GM21526 (cell line): Measurements from ENCODE around the gene MYADML2.

Experiments
- ATAC-seq: cut with Tn5 transposase; IDR thresholded peaks from one replicate; pipeline ENCODE4 v1.9.1; 2021; ENCODE audit warnings: moderate library complexity; ENCODE audit not compliant: unreplicated experiment, low FRiP score

Gene MYADML2

GRCh38 chr17:81941484-81942166 lies 5.4 kb downstream of the MYADML2 start:
- ATAC-seq, result no peak

GRCh38 chr17:81940538-81941483 lies 6.2 kb downstream of the MYADML2 start:
- no peak for ATAC-seq

GRCh38 chr17:81939881-81940385 lies 7.1 kb downstream of the MYADML2 start:
- ATAC-seq, result no peak

GRCh38 chr17:81939218-81939617 lies 7.8 kb downstream of the MYADML2 start:
- no peak for ATAC-seq

GRCh38 chr17:81935709-81936084 lies 11.3 kb downstream of the MYADML2 start:
- no peak for ATAC-seq

GRCh38 chr17:81934850-81935708 lies 12.0 kb downstream of the MYADML2 start:
- no peak for ATAC-seq

- no peak for ATAC-seq
Measured at GRCh38 chr17:81934098-81934757, 12.8 kb downstream of the MYADML2 start.

GRCh38 chr17:81933178-81933699 lies 13.8 kb downstream of the MYADML2 start:
- no peak for ATAC-seq

- no peak for ATAC-seq
Measured at GRCh38 chr17:81932333-81932983, 14.6 kb downstream of the MYADML2 start.

GRCh38 chr17:81931557-81932332 lies 15.3 kb downstream of the MYADML2 start:
- ATAC-seq, result no peak

GRCh38 chr17:81931189-81931556 lies 15.9 kb downstream of the MYADML2 start:
- ATAC-seq, result no peak

GRCh38 chr17:81930142-81931125 lies 16.6 kb downstream of the MYADML2 start:
- ATAC-seq, result no peak

GRCh38 chr17:81929253-81930141 lies 17.5 kb downstream of the MYADML2 start:
- ATAC-seq, result no peak

- no peak for ATAC-seq
Measured at GRCh38 chr17:81928544-81929252, 18.3 kb downstream of the MYADML2 start.

GRCh38 chr17:81927653-81928543 lies 19.1 kb downstream of the MYADML2 start, which contains the start of gene MAFG:
Gene MAFG (minus strand): TSS chr17:81927735. CDS start chr17:81923185, 4,550 bp downstream.
- ATAC-seq, result peak; percentile 45
